NCI-H446 (cell line): ENCODE results near the gene HBG2.

ENCODE experiments used
- DNase-seq, 2 experiments: peaks; one replicate each; lab custom pipeline; 2025; lab: John Stamatoyannopoulos, UW

The HBG2 gene

DNA sequence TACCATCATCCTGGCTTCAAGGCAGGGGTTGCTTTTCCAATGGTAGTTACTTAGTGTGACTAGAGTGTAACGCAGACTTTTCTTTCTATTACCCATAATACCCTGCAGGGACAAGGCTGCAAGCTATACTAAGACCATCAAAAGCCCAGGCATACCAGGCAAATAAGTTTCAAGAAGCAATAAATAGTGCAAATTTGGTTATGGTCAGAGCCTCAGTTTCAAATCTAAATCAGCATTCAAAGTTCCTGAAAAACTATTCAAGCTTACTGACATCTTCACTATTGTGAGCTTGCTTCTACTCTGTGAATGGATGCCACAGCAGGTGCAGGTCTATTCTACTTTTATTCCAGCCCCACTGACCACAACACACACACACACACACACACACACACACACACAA, 25.2 kb downstream of the HBG2 start:
- DNase-seq: no peak

GRCh38 chr11:5228124-5228523, 26.5 kb downstream of the HBG2 start:
- no peak for DNase-seq

DNA sequence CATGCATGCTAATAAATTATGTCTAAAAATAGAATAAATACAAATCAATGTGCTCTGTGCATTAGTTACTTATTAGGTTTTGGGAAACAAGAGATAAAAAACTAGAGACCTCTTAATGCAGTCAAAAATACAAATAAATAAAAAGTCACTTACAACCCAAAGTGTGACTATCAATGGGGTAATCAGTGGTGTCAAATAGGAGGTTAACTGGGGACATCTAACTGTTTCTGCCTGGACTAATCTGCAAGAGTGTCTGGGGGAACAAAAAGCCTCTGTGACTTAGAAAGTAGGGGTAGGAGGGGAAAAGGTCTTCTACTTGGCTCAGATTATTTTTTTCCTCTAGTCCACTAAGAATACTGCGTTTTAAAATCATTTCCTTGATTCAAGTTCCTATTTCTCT, 26.9 kb downstream of the HBG2 start:
- DNase-seq: no peak

GRCh38 chr11:5226732-5227310, 27.8 kb downstream of the HBG2 start, which contains the start of gene HBB:
Gene HBB, minus strand, starts transcription at chr11:5227071. Its CDS starts 50 bp downstream, at chr11:5227021.
- no peak for DNase-seq

- DNase-seq: no peak
Observed at GRCh38 chr11:5225480-5225871, 29.1 kb downstream of the HBG2 start.

GRCh38 chr11:5224538-5225479, 29.8 kb downstream of the HBG2 start:
- DNase-seq: no peak

- DNase-seq: no peak
Observed at GRCh38 chr11:5223686-5224085, 30.9 kb downstream of the HBG2 start.

- no peak for DNase-seq
Observed at GRCh38 chr11:5223146-5223545, 31.4 kb downstream of the HBG2 start.

- no peak for DNase-seq
Observed at GRCh38 chr11:5210376-5210885, 44.1 kb downstream of the HBG2 start.

DNA sequence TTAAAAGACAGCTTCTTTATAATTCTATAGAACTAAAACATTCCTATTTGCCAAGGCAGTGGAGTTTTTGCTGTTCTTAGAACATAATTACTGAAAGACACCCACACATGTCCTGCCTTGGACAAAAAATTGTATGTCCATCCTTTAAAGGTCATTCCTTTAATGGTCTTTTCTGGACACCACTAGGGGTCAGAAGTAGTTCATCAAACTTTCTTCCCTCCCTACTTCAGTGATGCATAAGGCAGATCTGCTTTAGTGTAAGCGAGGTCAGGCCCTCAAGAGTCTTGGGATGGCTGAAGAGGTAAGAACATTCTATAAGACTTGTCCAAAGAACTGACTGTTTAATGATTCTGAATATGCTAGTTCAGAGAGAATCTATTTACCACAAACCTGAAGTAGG, 49.8 kb downstream of the HBG2 start:
- peak in 1 of 2 experiments; percentile 3 for DNase-seq

GRCh38 chr11:5203366-5203765, 51.2 kb downstream of the HBG2 start:
- no peak for DNase-seq
